CD14-positive monocyte (primary cell): ENCODE results near the gene IL2RG. TPM values are rescaled to one million over a fixed set of nuclear protein-coding genes. Genes with fewer than 3 reads are reported as not detected.
A peak's percentile ranks its signal among the peaks of the same experiment; 100 is the strongest.

Source experiments
- DNase-seq, 3 donors: peaks; one replicate each; pipeline ENCODE4 v3.0.0-alpha.2; 2011 to 2022
- H2AFZ ChIP-seq: 2 replicates; pipeline ENCODE4 v1.6.0; 2012; ENCODE audit warnings: mild to moderate bottlenecking, low read depth, low read length, inconsistent platforms; ENCODE audit not compliant: insufficient read depth, poor library complexity, severe bottlenecking
- H3K27ac ChIP-seq, 2 donors: 1 replicate in 1 of 2; 2 replicates in 1 of 2; pipeline ENCODE4 v1.5.1; 2012 to 2013; ENCODE audit warnings: low read length in 2 of 2, control low read depth in 1 of 2, inconsistent platforms in 1 of 2, low read depth in 1 of 2, mild to moderate bottlenecking in 1 of 2
- H3K27me3 ChIP-seq, 2 donors: one replicate each; pipeline versions ENCODE4 v1.6.0 to v1.6.1; 2011 to 2013; ENCODE audit warnings: low read length in 2 of 2; ENCODE audit not compliant: control insufficient read depth in 2 of 2, insufficient read depth in 2 of 2
- H3K36me3 ChIP-seq, 2 donors: replicated peaks in 1 of 2; 1 replicate in 1 of 2; 2 replicates in 1 of 2; pipeline versions ENCODE4 v1.5.1 to v1.6.1; 2012 to 2013; ENCODE audit warnings: low read length in 2 of 2, control low read depth in 1 of 2, inconsistent platforms in 1 of 2, mild to moderate bottlenecking in 1 of 2; ENCODE audit not compliant: insufficient read depth in 2 of 2, control insufficient read depth in 1 of 2
- H3K4me1 ChIP-seq, 2 donors: 1 replicate in 1 of 2; 2 replicates in 1 of 2; pipeline versions ENCODE4 v1.5.1 to v1.6.1; 2012 to 2013; ENCODE audit warnings: low read length in 2 of 2, control low read depth in 1 of 2, inconsistent platforms in 1 of 2, mild to moderate bottlenecking in 1 of 2, moderate library complexity in 1 of 2; ENCODE audit not compliant: insufficient read depth in 2 of 2, control insufficient read depth in 1 of 2
- H3K4me2 ChIP-seq: replicated peaks from 2 replicates; pipeline ENCODE3; 2012; ENCODE audit warnings: low read length, moderate library complexity, mild to moderate bottlenecking; ENCODE audit not compliant: poor library complexity, severe bottlenecking; ENCODE audit errors: extremely low read depth
- H3K4me3 ChIP-seq, 3 experiments: fragments of 200-600 bp in 1 of 3; sonication (generic) in 1 of 3; replicated peaks in 1 of 3; 1 replicate in 2 of 3; 2 replicates in 1 of 3; pipeline ENCODE4 v1.5.1; 2011 to 2013; ENCODE audit warnings: low read length in 3 of 3, mild to moderate bottlenecking in 3 of 3, control low read depth in 2 of 3, low read depth in 2 of 3, inconsistent platforms in 1 of 3, moderate library complexity in 1 of 3
- H3K79me2 ChIP-seq: 2 replicates; pipeline ENCODE4 v1.6.0; 2012; ENCODE audit warnings: mild to moderate bottlenecking, control low read depth, inconsistent platforms, low read length, moderate library complexity; ENCODE audit not compliant: insufficient read depth
- H3K9ac ChIP-seq: 2 replicates; pipeline ENCODE4 v1.6.0; 2017; ENCODE audit warnings: low read length, mild to moderate bottlenecking; ENCODE audit not compliant: insufficient read depth, poor library complexity, severe bottlenecking
- H3K9me3 ChIP-seq, 2 donors: replicated peaks in 1 of 2; 1 replicate in 1 of 2; 2 replicates in 1 of 2; pipeline versions ENCODE4 v1.5.1 to v1.6.1; 2012 to 2013; ENCODE audit warnings: low read length in 2 of 2, control low read depth in 1 of 2; ENCODE audit not compliant: control insufficient read depth in 1 of 2, insufficient read depth in 1 of 2
- H4K20me1 ChIP-seq: 2 replicates; pipeline ENCODE4 v1.6.0; 2012; ENCODE audit warnings: mild to moderate bottlenecking, low read length, control low read depth, moderate library complexity; ENCODE audit not compliant: insufficient read depth
- H3K27ac Mint-ChIP-seq, 7 donors: one replicate each; pipeline ENCODE4 v1.8.0; 2020; ENCODE audit warnings: mild to moderate bottlenecking in 7 of 7, mixed read lengths in 7 of 7, moderate library complexity in 6 of 7, inconsistent platforms in 2 of 7
- H3K27me3 Mint-ChIP-seq, 3 donors: one replicate each; pipeline ENCODE4 v1.8.0; 2021 to 2022; ENCODE audit warnings: low read depth in 3 of 3, mild to moderate bottlenecking in 3 of 3, mixed read lengths in 3 of 3, moderate library complexity in 3 of 3, inconsistent platforms in 1 of 3
- H3K36me3 Mint-ChIP-seq, 2 donors: one replicate each; pipeline ENCODE4 v1.8.0; 2020; ENCODE audit warnings: mixed read lengths in 2 of 2, inconsistent platforms in 1 of 2, mild to moderate bottlenecking in 1 of 2
- H3K4me1 Mint-ChIP-seq: one replicate; pipeline ENCODE4 v1.8.0; 2020; ENCODE audit warnings: mild to moderate bottlenecking, mixed read lengths
- H3K4me3 Mint-ChIP-seq, 2 donors: one replicate each; pipeline ENCODE4 v1.8.0; 2020; ENCODE audit warnings: mild to moderate bottlenecking in 2 of 2, mixed read lengths in 2 of 2, moderate library complexity in 1 of 2
- H3K9me3 Mint-ChIP-seq, 7 donors: one replicate each; pipeline ENCODE4 v1.8.0; 2020 to 2022; ENCODE audit warnings: mixed read lengths in 7 of 7, mild to moderate bottlenecking in 6 of 7, moderate library complexity in 6 of 7, inconsistent platforms in 2 of 7
- CTCF ChIP-seq: fragments of 200-600 bp; IDR thresholded peaks from one replicate; pipeline ENCODE4 v1.8.0; 2022; ENCODE audit warnings: antibody characterized with exemption, mild to moderate bottlenecking
- whole genome bisulfite sequencing: methylation state at CpG from one replicate; pipeline ENCODE4 v1.1.5; 2013; ENCODE audit warnings: missing lambda C conversion rate; ENCODE audit not compliant: insufficient coverage; 5-methylcytosine and 5-hydroxymethylcytosine counted together
- intact Hi-C, 2 donors: fragments of 100-400 bp; cut with micrococcal nuclease; formaldehyde crosslinking; loops; one replicate each; pipeline versions ENCODE4 v1.15.0 to v1.15.1; 2023
- polyA plus RNA-seq, 3 donors: library from polyadenylated mRNA; depleted of rRNA in 1 of 3; unstranded in 2 of 3; stranded (reverse) in 1 of 3; fragments of 300-500 nt in 2 of 3; fragments of >200 nt in 1 of 3; fragmentation: Illumina TruSeq in 2 of 3; gene quantifications; 1 replicate in 2 of 3; 2 replicates in 1 of 3; pipeline ENCODE4 v1.2.3, GENCODE V29; 2012 to 2021

Gene IL2RG
- polyA plus RNA-seq, 3 donors: 48.3 to 105 (median 94.5) TPM

GRCh38 chrX:71131510-71131909, 20.1 kb upstream of the IL2RG start:
- Histone ChIP-seq H2AFZ (no peak overlapping the region), H3K27ac (no peak overlapping the region), H4K20me1 (peaks cover 6% of the 10 kb centered on the region), H3K4me2 (no peak overlapping the region), H3K4me1 (no peaks in the 10 kb centered on the region), H3K27me3 (no peaks in the 10 kb centered on the region), H3K36me3 (peaks cover 83 to 94% of the 10 kb centered on the region in 2 donors), H3K79me2 (no peaks in the 10 kb centered on the region), H3K4me3 (no peak overlapping the region), H3K9ac (no peak overlapping the region), H3K9me3 (no peaks in the 10 kb centered on the region)
- WGBS: no CpG with 5 or more reads among the region's 4 CpGs
- Mint-ChIP-seq H3K4me3 (no peak overlapping the region), H3K36me3 (peaks cover 89 to 90% of the 10 kb centered on the region in 2 donors), H3K9me3 (no peaks in the 10 kb centered on the region), H3K27ac (no peak overlapping the region), H3K27me3 (peaks cover 0 to 5% (median 0%) of the 10 kb centered on the region in 3 donors), H3K4me1 (peaks cover 6% of the 10 kb centered on the region)
- no peak for TF ChIP-seq CTCF
- intact Hi-C loops: no loop called here
- no peak for DNase-seq

- H3K4me1 Mint-ChIP-seq: peaks cover 6% of the 10 kb centered on the region
- Histone ChIP-seq H3K27ac (peak overlapping the region in 1 of 2 donors; percentile 0), H3K27me3 (no peaks in the 10 kb centered on the region), H3K4me1 (no peaks in the 10 kb centered on the region), H3K4me3 (no peak overlapping the region), H3K79me2 (no peaks in the 10 kb centered on the region), H3K9ac (no peak overlapping the region), H3K4me2 (no peak overlapping the region), H3K9me3 (no peaks in the 10 kb centered on the region), H2AFZ (no peak overlapping the region), H3K36me3 (peaks cover 84 to 95% of the 10 kb centered on the region in 2 donors), H4K20me1 (peaks cover 6% of the 10 kb centered on the region)
- intact Hi-C loops: loop anchor here in 1 of 2 donors (1.0 kb wide), 1 partner anchor 31 kb away; no protein-coding TSS in a partner anchor
- no peak overlapping the region for H3K4me3 Mint-ChIP-seq
- TF ChIP-seq CTCF: peak; percentile 74
- WGBS: 80% methylated on average over 5 of the region's 18 CpGs
- peak overlapping the region in 4 of 7 donors; percentile 18 to 80 (median 72) for H3K27ac Mint-ChIP-seq
- H3K36me3 Mint-ChIP-seq: peaks cover 82 to 85% of the 10 kb centered on the region in 2 donors
- DNase-seq: peak; percentile 58 to 66 (median 60)
- H3K27me3 Mint-ChIP-seq: peaks cover 0 to 1% (median 0%) of the 10 kb centered on the region in 3 donors
- H3K9me3 Mint-ChIP-seq: no peaks in the 10 kb centered on the region
Measured at GRCh38 chrX:71128915-71129765, 17.8 kb upstream of the IL2RG start.
